HCT116 (cell line): ENCODE data around the gene TNN. TPM values are rescaled to one million over a fixed set of nuclear protein-coding genes. Genes with fewer than 3 reads are reported as not detected.

Experiments used
- ATAC-seq: fragments of 200-7000 bp; cut with Tn5 transposase; 2 replicates; pipeline ENCODE4 v1.9.1; 2020; ENCODE audit warnings: mild to moderate bottlenecking, moderate library complexity
- BruUV-seq: library from RNA; stranded (reverse); fragments of 400-500 nt; replicated peaks from 2 replicates; lab custom pipeline; 2021; lab: Mats Ljungman, UMichigan
- CTCF ChIA-PET: fragments of 300-600 bp; sonication (Branson Sonifier 250); formaldehyde crosslinking; loops from one replicate; lab custom pipeline; 2021; ENCODE audit warnings: antibody characterized with exemption; lab: Charles Lee
- POLR2A ChIA-PET: fragments of 300-600, 350-600 bp; sonication (Branson Sonifier 250); formaldehyde crosslinking; loops from one replicate; lab custom pipeline; 2021; ENCODE audit warnings: antibody characterized with exemption; lab: Charles Lee
- RAD21 ChIA-PET, 2 experiments: fragments of 300-600 bp; sonication (Branson Sonifier 250); formaldehyde crosslinking; loops; one replicate each; lab custom pipeline; 2023; ENCODE audit warnings: low total read pairs in 2 of 2; ENCODE audit not compliant: uncharacterized antibody in 2 of 2, unreplicated experiment in 2 of 2, low non-redundant PET in 1 of 2; lab: Charles Lee
- DNase-seq: peaks from one replicate; pipeline ENCODE4 v3.0.0-alpha.2; 2010; ENCODE audit warnings: low read depth, low spot score
- H2AFZ ChIP-seq: fragments of 200-600 bp; shearing (Covaris generic), sonication (generic); 2 replicates; pipeline ENCODE4 v1.6.1; 2017; ENCODE audit warnings: low read depth, mixed run types, mixed read lengths, antibody characterized with exemption, low read length; ENCODE audit not compliant: poor library complexity, severe bottlenecking
- H3K27ac ChIP-seq: 2 replicates; pipeline ENCODE4 v1.5.1; 2012; ENCODE audit warnings: low read depth, low read length
- H3K27me3 ChIP-seq: fragments of 200-600 bp; sonication (generic); 2 replicates; pipeline ENCODE4 v1.6.1; 2016; ENCODE audit warnings: mixed run types, low read length, mixed read lengths; ENCODE audit not compliant: insufficient read depth
- H3K36me3 ChIP-seq, 2 experiments: fragments of 200-500 bp in 1 of 2; fragments of 200-600 bp in 1 of 2; sonication (Bioruptor generic) in 1 of 2; sonication (generic) in 1 of 2; 2 replicates each; pipeline versions ENCODE4 v1.5.1 to v1.6.1; 2014 to 2016; ENCODE audit warnings: low read length in 2 of 2, inconsistent platforms in 1 of 2, mixed read lengths in 1 of 2, mixed run types in 1 of 2; ENCODE audit not compliant: insufficient read depth in 2 of 2, control insufficient read depth in 1 of 2
- H3K4me1 ChIP-seq, 2 experiments: fragments of 200-600 bp in 1 of 2; sonication (generic) in 1 of 2; 2 replicates each; pipeline versions ENCODE4 v1.5.1 to v1.6.1; 2012 to 2017; ENCODE audit warnings: low read length in 2 of 2, inconsistent platforms in 1 of 2, mild to moderate bottlenecking in 1 of 2, mixed read lengths in 1 of 2, mixed run types in 1 of 2, moderate library complexity in 1 of 2; ENCODE audit not compliant: insufficient read depth in 2 of 2, control insufficient read depth in 1 of 2
- H3K4me2 ChIP-seq: fragments of 200-600 bp; sonication (generic); 2 replicates; pipeline ENCODE4 v1.6.1; 2017; ENCODE audit warnings: mixed run types, low read length, mixed read lengths
- H3K4me3 ChIP-seq, 2 experiments: fragments of 200-600 bp in 1 of 2; sonication (generic) in 1 of 2; replicated peaks in 1 of 2; 2 replicates each; pipeline ENCODE4 v1.5.1; 2011 to 2016; ENCODE audit warnings: low read length in 2 of 2, control low read depth in 1 of 2, low read depth in 1 of 2, mild to moderate bottlenecking in 1 of 2, mixed read lengths in 1 of 2, mixed run types in 1 of 2
- H3K79me2 ChIP-seq: fragments of 200-600 bp; sonication (generic); 2 replicates; pipeline ENCODE4 v1.6.1; 2017; ENCODE audit warnings: mild to moderate bottlenecking, mixed run types, low read length, moderate library complexity, mixed read lengths; ENCODE audit not compliant: insufficient read depth
- H3K9ac ChIP-seq: fragments of 200-600 bp; sonication (generic); 2 replicates; pipeline ENCODE4 v1.6.1; 2016; ENCODE audit warnings: low read length, mixed read lengths
- H3K9me2 ChIP-seq: fragments of 200-600 bp; sonication (generic), shearing (Covaris generic); 2 replicates; pipeline ENCODE4 v1.6.1; 2017; ENCODE audit warnings: mixed run types, mild to moderate bottlenecking, moderate library complexity; ENCODE audit not compliant: insufficient read depth
- H3K9me3 ChIP-seq, 2 experiments: fragments of 200-500 bp in 1 of 2; fragments of 200-600 bp in 1 of 2; sonication (Bioruptor generic) in 1 of 2; sonication (generic) in 1 of 2; 2 replicates each; pipeline ENCODE4 v1.6.1; 2014 to 2017; ENCODE audit warnings: low read length in 2 of 2, mixed read lengths in 2 of 2, inconsistent platforms in 1 of 2, low read depth in 1 of 2, mild to moderate bottlenecking in 1 of 2, mixed run types in 1 of 2, moderate library complexity in 1 of 2; ENCODE audit not compliant: control insufficient read depth in 1 of 2, insufficient read depth in 1 of 2
- H4K20me1 ChIP-seq: fragments of 200-600 bp; sonication (generic), shearing (Covaris generic); 2 replicates; pipeline ENCODE4 v1.6.1; 2017; ENCODE audit warnings: mixed run types, mild to moderate bottlenecking, moderate library complexity; ENCODE audit not compliant: insufficient read depth
- CBX3 ChIP-seq: IDR thresholded peaks from 2 replicates; pipeline ENCODE4 v1.6.1; 2012; ENCODE audit warnings: low read depth
- EGR1 ChIP-seq: IDR thresholded peaks from 2 replicates; pipeline ENCODE4 v1.6.1; 2012; ENCODE audit warnings: low read depth
- ELF1 ChIP-seq: IDR thresholded peaks from 2 replicates; pipeline ENCODE4 v1.6.1; 2012; ENCODE audit warnings: low read depth, borderline replicate concordance
- EZH2 ChIP-seq: fragments of 200-600 bp; sonication (generic); IDR thresholded peaks from 2 replicates; pipeline ENCODE4 v1.6.1; 2017; ENCODE audit warnings: antibody characterized with exemption, mixed run types
- EZH2phosphoT487 ChIP-seq: fragments of 200-600 bp; IDR thresholded peaks from 2 replicates; pipeline ENCODE4 v1.6.1; 2018; ENCODE audit warnings: antibody characterized with exemption, borderline replicate concordance
- FOSL1 ChIP-seq: IDR thresholded peaks from 2 replicates; pipeline ENCODE4 v1.6.1; 2012; ENCODE audit warnings: low read depth
- JUND ChIP-seq: IDR thresholded peaks from 2 replicates; pipeline ENCODE4 v1.6.1; 2012
- POLR2A ChIP-seq: IDR thresholded peaks from 2 replicates; pipeline ENCODE4 v1.7.0; 2011; ENCODE audit warnings: borderline replicate concordance; ENCODE audit not compliant: insufficient read depth, insufficient read length; ENCODE audit errors: extremely low read depth
- POLR2AphosphoS5 ChIP-seq: IDR thresholded peaks from 2 replicates; pipeline ENCODE4 v1.6.1; 2011; ENCODE audit warnings: mild to moderate bottlenecking, low read depth, low read length, moderate library complexity
- RAD21 ChIP-seq: IDR thresholded peaks from 2 replicates; pipeline ENCODE4 v1.6.1; 2012; ENCODE audit warnings: low read depth, mild to moderate bottlenecking
- SIN3A ChIP-seq: IDR thresholded peaks from 2 replicates; pipeline ENCODE4 v1.6.1; 2012; ENCODE audit warnings: low read depth
- SP1 ChIP-seq: IDR thresholded peaks from 2 replicates; pipeline ENCODE4 v1.6.1; 2012; ENCODE audit warnings: low read depth
- SRF ChIP-seq: IDR thresholded peaks from 2 replicates; pipeline ENCODE4 v1.6.1; 2012; ENCODE audit warnings: low read depth
- TCF7L2 ChIP-seq: IDR thresholded peaks from 2 replicates; pipeline ENCODE4 v1.7.0; 2011; ENCODE audit warnings: borderline replicate concordance, inconsistent platforms; ENCODE audit not compliant: insufficient read depth, insufficient read length; ENCODE audit errors: extremely low read depth
- ZFX ChIP-seq: fragments of 450-650 bp; IDR thresholded peaks from 2 replicates; pipeline ENCODE4 v1.6.1; 2017
- intact Hi-C: fragments of 100-400 bp; cut with micrococcal nuclease; formaldehyde crosslinking; loops from 2 replicates; pipeline ENCODE4 v1.10.0; 2022
- total RNA-seq: library from RNA; stranded (reverse); gene quantifications from one replicate; pipeline ENCODE4 v1.2.1, GENCODE V29; 2021; ENCODE audit not compliant: unreplicated experiment
- TF ChIP-seq, protein P1 (sequence below): IDR thresholded peaks from 2 replicates; pipeline ENCODE4 v1.6.1; 2012
- TF ChIP-seq, protein P2 (sequence below): IDR thresholded peaks from 2 replicates; pipeline ENCODE4 v1.6.1; 2011; ENCODE audit warnings: mild to moderate bottlenecking, low read length, moderate library complexity; ENCODE audit not compliant: insufficient replicate concordance; ENCODE audit errors: extremely low read depth
- TF ChIP-seq, protein P3 (sequence below), 3 experiments: fragments of 200-600 bp in 1 of 3; sonication (generic) in 1 of 3; IDR thresholded peaks in 2 of 3; conservative IDR thresholded peaks in 1 of 3; 2 replicates each; pipeline ENCODE4 v1.5.1; 2012 to 2017; ENCODE audit warnings: low read depth in 2 of 3, low read length in 2 of 3, antibody characterized with exemption in 1 of 3, borderline replicate concordance in 1 of 3, control low read depth in 1 of 3, mild to moderate bottlenecking in 1 of 3, mixed read lengths in 1 of 3, mixed run types in 1 of 3, moderate library complexity in 1 of 3; ENCODE audit not compliant: insufficient read depth in 1 of 3
- TF ChIP-seq, protein P4 (sequence below): IDR thresholded peaks from 2 replicates; pipeline ENCODE4 v1.6.1; 2012; ENCODE audit warnings: low read depth

The TNN gene
- total RNA-seq, 1 experiment from 2014 or later, result not detected

DNA sequence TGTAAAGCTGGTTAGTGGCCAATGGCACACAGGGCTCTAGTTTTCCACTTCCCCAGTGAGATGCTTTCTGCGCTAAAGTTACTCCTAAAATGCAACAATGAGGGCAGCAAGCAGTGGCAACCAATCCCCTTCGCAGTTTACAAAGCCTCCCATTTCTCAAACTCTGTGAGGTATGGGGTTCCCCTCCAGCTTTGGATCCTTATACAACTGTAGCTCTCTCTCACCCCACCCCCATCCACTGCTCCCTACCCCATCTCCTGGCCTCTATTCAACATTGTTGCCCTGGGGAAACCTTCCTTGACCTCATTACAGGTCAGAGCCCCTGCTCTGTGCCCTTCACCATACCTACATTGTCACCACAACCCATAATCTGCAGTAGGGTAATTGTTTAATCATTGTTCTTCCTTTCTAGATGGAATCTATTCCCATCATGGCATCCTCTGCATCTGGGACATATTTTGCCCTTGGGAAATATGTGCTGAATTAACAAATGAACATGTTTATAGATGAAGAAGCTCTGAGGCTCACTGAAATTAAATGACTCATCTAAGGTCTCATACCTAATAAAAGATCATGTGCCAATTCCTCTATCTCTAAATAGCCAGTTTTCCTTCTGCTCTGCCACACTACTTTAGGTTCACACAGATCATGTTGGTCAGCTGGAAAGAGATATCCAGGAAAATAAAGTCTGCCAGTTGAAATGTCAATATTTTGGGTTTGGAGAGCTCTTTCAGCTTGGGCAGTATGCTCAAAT, 112.4 kb downstream of the TNN start:
- POLR2A ChIA-PET, result interaction anchor here (0.6 kb wide), 1 partner anchor 634 kb away, joined by 4 read pairs; no protein-coding TSS in a partner anchor
- BruUV-seq, result no TSS peak

More for the DNA sequence above, 112.4 kb downstream of the TNN start:
- H4K20me1 ChIP-seq, result no peaks in the 10 kb centered on the region
- peaks cover 6% of the 10 kb centered on the region; the same call in 1 of the 2 replicates for H3K79me2 ChIP-seq
- no peaks in the 10 kb centered on the region for H3K27me3 ChIP-seq
- H3K27ac ChIP-seq, result no peak overlapping the region
- RAD21 ChIA-PET, result no interaction called here
- TF ChIP-seq SRF (no peak), JUND (no peak), SIN3A (no peak), RAD21 (no peak), EZH2phosphoT487 (no peak), CBX3 (no peak), EZH2 (no peak), POLR2AphosphoS5 (no peak), POLR2A (no peak), ZFX (no peak), SP1 (no peak), EGR1 (no peak), ELF1 (no peak), TCF7L2 (no peak), FOSL1 (no peak)
- TF ChIP-seq, protein P1, sequence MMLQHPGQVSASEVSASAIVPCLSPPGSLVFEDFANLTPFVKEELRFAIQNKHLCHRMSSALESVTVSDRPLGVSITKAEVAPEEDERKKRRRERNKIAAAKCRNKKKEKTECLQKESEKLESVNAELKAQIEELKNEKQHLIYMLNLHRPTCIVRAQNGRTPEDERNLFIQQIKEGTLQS, result no peak
- TF ChIP-seq, protein P2, sequence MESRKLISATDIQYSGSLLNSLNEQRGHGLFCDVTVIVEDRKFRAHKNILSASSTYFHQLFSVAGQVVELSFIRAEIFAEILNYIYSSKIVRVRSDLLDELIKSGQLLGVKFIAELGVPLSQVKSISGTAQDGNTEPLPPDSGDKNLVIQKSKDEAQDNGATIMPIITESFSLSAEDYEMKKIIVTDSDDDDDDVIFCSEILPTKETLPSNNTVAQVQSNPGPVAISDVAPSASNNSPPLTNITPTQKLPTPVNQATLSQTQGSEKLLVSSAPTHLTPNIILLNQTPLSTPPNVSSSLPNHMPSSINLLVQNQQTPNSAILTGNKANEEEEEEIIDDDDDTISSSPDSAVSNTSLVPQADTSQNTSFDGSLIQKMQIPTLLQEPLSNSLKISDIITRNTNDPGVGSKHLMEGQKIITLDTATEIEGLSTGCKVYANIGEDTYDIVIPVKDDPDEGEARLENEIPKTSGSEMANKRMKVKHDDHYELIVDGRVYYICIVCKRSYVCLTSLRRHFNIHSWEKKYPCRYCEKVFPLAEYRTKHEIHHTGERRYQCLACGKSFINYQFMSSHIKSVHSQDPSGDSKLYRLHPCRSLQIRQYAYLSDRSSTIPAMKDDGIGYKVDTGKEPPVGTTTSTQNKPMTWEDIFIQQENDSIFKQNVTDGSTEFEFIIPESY, result no peak
- TF ChIP-seq, protein P3, sequence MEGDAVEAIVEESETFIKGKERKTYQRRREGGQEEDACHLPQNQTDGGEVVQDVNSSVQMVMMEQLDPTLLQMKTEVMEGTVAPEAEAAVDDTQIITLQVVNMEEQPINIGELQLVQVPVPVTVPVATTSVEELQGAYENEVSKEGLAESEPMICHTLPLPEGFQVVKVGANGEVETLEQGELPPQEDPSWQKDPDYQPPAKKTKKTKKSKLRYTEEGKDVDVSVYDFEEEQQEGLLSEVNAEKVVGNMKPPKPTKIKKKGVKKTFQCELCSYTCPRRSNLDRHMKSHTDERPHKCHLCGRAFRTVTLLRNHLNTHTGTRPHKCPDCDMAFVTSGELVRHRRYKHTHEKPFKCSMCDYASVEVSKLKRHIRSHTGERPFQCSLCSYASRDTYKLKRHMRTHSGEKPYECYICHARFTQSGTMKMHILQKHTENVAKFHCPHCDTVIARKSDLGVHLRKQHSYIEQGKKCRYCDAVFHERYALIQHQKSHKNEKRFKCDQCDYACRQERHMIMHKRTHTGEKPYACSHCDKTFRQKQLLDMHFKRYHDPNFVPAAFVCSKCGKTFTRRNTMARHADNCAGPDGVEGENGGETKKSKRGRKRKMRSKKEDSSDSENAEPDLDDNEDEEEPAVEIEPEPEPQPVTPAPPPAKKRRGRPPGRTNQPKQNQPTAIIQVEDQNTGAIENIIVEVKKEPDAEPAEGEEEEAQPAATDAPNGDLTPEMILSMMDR (IDR thresholded peaks at IDR 0.05 in 2 of 3, conservative IDR thresholded peaks at IDR 0.05 in 1 of 3; ENCODE audit: borderline replicate concordance in 1 of 3, insufficient read depth in 1 of 3, low read depth in 2 of 3, low read length in 2 of 3), result no peak
- TF ChIP-seq, protein P4, sequence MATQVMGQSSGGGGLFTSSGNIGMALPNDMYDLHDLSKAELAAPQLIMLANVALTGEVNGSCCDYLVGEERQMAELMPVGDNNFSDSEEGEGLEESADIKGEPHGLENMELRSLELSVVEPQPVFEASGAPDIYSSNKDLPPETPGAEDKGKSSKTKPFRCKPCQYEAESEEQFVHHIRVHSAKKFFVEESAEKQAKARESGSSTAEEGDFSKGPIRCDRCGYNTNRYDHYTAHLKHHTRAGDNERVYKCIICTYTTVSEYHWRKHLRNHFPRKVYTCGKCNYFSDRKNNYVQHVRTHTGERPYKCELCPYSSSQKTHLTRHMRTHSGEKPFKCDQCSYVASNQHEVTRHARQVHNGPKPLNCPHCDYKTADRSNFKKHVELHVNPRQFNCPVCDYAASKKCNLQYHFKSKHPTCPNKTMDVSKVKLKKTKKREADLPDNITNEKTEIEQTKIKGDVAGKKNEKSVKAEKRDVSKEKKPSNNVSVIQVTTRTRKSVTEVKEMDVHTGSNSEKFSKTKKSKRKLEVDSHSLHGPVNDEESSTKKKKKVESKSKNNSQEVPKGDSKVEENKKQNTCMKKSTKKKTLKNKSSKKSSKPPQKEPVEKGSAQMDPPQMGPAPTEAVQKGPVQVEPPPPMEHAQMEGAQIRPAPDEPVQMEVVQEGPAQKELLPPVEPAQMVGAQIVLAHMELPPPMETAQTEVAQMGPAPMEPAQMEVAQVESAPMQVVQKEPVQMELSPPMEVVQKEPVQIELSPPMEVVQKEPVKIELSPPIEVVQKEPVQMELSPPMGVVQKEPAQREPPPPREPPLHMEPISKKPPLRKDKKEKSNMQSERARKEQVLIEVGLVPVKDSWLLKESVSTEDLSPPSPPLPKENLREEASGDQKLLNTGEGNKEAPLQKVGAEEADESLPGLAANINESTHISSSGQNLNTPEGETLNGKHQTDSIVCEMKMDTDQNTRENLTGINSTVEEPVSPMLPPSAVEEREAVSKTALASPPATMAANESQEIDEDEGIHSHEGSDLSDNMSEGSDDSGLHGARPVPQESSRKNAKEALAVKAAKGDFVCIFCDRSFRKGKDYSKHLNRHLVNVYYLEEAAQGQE, result no peak
- TF ChIP-seq, all 23 proteins: peak for 0
- Histone ChIP-seq H3K9me2 (no peaks in the 10 kb centered on the region), H3K4me1 (peaks cover 13 to 27% of the 10 kb centered on the region in 2 experiments; a peak in 3 of 4 replicates), H3K4me3 (no peak overlapping the region), H3K9me3 (no peaks in the 10 kb centered on the region), H3K4me2 (no peak overlapping the region), H3K9ac (no peak overlapping the region), H3K36me3 (no peaks in the 10 kb centered on the region), H2AFZ (no peak overlapping the region)
- no peak for DNase-seq
- CTCF ChIA-PET, result interaction anchor here (1.4 to 1.5 kb wide), 2 partner anchors 11 to 158 kb away, joined by 3 read pairs; no protein-coding TSS in a partner anchor
- intact Hi-C loops, result no loop called here
- ATAC-seq, result no peak
